HG02943 (cell line): ENCODE measurements around the gene CD151.

Experiments
- ATAC-seq: cut with Tn5 transposase; IDR thresholded peaks from one replicate; pipeline ENCODE4 v1.9.1; 2021; ENCODE audit warnings: mild to moderate bottlenecking, low read depth, moderate library complexity; ENCODE audit not compliant: unreplicated experiment

The CD151 gene

DNA sequence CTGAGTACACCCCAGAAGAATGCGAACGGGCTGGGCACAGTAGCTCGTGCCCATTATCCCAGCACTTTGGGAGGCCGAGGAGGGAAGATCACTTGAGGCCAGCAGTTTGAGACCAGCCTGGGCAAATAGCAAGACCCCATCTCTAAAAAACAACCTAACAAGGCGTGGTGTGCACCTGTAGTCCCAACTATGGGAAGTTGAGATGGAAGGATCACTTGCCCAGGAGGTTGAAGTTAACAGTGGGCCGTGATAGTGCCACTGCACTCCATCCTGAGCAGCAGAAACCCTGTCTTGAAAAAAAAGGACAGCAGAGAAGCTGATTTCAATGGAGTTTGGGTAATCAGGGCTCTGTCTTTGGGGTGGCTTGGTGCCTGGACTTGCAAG lies 19.7 kb upstream of the CD151 start:
- no peak for ATAC-seq

DNA sequence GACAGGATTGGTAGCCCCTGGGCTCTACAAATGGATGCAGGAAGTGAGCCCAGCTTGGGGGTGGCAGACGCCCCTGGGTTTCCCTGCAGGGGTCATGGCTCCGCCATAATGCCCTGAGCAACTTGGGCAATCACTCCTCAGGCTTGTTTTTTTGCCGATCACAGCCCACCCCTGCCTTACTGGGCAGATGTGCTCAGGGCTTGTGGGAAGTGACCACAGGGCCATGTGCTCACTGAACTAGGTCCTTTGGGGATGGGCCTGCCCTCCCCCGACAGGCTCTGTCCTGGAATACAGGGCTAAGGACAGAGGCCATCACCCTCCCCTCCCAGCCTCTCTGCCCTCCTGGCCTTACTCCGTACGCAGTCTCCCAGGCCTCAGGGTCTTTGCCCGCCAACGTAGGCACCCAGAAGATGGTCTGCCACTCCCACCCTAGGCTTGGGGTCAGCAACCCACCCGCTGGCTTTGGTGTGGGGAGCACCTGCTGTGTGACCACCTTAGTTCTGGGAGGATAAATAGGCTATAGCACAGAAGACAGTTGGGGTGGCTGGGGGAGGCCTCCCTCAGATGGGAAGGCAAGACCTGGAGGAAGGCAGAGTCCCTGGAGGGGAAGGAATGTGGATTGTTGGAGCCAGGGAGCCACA lies 19.2 kb upstream of the CD151 start:
- no peak for ATAC-seq

DNA sequence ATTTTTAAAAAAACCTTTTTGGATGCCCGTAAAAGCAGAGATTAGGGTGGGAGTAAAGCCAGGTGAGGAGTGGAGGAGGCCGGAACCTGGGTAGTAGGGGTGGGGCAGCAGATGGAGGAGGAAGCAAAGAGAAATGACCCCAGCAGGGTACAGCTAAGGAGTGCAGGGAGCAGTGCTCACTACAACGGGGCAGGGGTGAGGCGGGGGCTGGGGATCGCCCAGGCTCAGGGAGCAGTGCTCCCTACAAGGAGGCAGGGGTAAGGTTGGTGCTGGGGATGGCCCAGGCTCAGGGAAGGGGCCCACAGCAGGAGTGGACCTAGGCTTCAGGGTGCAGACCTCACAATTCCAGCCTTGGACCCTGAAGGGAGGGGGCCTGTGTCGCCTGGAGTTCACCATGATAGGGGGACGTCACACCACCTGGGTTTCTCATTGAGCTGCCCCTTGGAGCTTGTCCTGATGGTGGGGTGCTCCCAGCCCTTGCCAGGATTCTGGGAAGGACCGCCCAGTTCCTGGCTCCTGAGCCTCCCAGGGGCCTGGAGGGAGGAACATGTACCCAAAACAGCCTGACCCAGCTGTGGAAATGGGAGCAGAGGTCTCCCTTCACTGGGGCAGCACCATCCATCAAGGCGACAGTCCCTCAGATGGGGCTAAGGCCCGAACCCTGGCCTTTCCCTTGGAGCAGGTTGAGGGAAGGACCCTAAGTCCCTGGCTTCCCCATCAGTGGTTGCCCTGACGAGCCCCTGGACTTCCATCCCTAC lies 16.9 kb upstream of the CD151 start:
- no peak for ATAC-seq

DNA sequence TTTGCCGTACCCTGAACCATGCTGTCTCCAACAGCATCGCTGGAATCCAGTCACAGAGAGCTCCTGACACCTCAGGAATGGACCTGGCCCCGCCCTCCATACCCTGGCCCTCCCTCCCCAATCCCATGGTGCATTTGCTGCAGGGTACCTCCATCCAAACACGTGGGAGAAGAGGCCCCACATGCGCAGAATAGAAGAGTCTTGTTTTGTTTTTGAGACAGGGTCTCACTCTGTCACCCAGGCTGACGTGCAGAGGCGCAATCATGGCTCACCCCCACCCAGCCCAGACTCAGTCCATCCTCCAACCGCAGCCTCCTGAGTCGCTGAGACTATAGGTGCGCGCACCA lies 16.3 kb upstream of the CD151 start:
- no peak for ATAC-seq

DNA sequence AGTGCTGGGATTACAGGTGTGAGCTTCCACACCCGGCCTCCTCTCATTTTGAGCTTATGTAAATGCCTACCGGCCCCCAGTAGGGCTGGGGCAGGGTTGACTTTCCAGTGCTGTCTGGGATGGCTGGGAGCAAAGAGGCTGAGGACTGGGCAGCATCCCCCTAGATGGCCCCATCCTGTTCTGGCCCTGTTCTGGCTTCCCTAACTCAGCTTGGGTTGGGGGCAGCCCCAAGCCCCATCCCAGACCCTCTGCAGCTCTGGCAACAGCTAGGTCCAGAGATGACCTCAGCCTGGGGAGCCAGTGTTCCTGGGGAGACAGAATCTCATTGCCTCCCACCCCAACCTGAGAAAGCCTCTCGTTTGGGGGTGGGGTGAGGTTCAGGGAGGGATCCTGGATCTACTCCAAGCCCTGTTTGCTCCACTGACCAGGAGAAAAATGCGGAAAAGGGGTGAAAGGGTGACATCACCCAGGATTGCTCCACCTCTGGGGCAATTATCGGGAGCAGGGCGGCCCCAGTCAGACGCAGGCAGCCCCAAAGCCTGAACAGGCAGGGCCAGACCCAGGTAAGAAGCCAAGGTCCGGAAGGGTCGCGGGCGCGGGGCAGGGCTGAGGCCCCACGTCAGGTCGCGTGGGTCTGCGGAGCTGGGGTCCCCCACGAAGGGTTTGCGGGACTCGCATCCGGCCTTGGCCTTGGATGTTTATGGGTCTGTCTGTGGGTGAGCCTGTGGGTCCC lies 14.2 kb upstream of the CD151 start, which contains the start of gene PNPLA2:
TSS of gene PNPLA2 (plus strand) at position 519 of the 733 bp plus-strand sequence. CDS start 805 bp downstream, outside the sequence.
- no peak for ATAC-seq

DNA sequence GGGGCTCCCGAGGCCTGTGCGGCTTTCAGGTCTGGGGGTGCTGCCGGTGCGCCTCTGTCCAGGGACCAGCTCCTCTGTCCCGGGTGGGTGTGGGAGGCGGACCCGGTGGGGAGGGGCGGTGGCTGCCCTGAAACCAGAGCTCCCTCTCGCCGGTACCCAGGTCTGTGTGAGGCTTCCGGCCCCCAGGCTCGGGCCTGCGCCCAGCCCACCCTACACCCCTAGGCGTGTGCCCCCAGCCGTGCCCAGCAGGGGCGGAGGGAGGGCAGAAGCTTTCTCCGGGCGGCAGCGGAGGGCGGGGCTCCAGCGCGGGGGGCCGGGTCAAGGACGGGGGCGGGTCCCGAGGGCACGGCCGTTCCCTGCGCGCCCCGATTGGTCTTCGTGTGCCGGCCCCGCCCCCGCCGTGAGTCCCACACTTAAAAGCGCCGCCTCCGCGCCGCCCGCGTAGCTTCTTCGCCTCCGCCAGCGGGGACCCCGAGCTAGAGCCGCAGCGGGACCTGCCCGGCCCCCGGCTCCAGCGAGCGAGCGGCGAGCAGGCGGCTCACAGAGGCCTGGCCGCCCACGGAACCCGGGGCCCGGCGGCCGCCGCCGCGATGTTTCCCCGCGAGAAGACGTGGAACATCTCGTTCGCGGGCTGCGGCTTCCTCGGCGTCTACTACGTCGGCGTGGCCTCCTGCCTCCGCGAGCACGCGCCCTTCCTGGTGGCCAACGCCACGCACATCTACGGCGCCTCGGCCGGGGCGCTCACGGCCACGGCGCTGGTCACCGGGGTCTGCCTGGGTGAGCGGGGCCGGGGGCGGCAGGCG lies 13.4 kb upstream of the CD151 start:
- peak; percentile 56 for ATAC-seq

DNA sequence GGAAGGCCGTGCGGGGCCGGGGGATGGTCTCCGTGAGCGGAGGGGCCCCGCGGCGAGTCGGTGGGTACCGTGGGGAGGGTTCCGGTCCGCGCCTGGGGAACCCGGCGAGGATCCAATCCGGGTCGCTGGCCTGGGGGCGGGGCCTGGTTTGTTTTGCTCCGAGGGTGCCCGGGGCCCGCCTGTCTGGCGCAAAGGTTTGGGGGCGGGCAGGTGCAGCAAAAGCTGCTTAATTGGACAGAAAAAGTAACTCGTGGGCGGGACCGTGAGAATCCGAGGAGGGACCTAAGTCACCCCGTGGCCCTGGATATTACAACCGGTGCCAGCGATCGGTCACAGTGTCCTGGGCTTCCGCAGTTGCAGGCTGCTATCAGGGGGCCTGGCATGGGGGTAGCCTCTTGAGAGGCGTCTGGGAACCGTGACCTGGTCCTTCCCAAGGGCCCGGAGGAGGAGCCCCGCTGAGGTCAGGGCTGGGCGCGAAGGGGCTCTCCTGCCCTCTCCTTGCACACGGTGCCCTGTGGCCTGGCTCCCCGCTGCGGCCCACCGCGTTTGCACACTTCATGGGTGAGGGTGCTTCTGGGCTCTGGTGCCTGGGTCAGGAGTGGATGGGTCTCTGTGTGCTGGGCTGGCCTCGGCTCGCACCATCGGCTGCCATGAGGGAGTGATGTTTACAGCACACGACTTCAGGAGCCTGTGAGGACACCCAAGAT lies 12.7 kb upstream of the CD151 start:
- ATAC-seq: peak; percentile 53

DNA sequence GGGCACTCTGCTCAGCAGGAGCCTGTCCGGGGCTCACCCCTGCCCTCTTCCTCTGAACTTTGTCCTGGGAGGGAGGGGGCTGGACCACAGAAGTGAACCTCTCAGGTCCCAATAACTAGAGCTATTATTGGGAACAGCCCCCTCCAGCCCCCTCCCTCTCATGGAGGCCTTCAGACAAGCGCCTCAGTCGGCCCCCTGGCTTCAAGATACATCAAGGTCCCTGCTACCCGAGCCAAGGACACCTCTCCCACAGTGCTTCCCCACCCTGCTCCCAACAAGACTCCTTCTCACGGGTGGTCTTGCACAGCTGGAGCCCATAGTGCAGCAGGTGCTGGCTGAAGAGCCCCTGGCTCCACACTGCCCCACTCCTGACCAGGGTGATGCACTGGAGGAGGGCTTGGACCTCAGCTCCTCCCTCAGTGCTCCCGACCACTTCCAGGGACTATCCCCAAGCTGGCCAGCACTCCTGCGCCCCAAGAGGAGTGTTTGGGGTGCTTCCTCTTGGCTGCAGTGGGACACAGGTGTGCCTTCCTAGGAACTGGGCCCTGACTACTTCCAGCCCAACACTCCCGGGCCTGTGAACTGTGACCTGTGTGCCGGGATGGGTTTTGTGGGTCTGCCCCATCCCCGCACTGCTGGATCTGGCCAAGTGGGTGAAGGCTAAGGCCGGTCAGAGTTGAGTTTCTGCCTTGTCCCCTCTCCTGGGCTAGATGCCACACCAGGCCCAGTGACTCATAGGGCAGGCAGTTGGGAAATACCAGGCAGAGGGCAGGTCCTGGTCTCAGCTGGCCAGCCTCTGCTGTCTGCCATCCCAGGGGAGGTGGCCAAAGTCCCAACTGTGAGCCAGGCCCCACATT lies 11.9 kb upstream of the CD151 start:
- no peak for ATAC-seq

DNA sequence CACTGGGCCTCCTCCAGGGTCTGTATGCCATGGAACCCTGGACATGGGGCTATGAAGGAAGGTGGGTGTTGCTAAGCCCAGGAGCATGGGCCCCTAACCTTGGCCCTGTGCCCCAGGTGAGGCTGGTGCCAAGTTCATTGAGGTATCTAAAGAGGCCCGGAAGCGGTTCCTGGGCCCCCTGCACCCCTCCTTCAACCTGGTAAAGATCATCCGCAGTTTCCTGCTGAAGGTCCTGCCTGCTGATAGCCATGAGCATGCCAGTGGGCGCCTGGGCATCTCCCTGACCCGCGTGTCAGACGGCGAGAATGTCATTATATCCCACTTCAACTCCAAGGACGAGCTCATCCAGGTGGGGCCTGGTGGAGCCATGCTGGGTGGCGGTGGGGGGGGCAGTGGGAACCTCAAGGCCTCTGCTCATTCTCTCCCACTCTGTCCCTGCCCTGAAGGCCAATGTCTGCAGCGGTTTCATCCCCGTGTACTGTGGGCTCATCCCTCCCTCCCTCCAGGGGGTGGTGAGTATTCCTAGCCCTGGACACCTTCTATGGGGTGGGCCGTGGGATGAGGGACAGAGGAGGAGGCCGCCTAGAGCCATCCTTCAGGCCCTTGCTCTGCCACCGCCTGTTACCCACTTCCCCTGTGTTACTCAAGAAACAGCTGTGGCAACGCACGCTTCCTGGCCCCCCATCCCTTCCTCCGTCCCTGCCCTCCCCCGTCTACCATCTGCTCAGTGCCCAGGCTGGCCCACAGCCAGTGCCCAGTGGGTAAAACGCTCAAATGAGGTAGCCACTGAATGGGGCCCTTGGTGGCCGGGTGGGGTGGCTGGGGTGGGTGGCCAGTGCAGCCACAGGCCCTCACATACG lies 11.0 kb upstream of the CD151 start:
- no peak for ATAC-seq

DNA sequence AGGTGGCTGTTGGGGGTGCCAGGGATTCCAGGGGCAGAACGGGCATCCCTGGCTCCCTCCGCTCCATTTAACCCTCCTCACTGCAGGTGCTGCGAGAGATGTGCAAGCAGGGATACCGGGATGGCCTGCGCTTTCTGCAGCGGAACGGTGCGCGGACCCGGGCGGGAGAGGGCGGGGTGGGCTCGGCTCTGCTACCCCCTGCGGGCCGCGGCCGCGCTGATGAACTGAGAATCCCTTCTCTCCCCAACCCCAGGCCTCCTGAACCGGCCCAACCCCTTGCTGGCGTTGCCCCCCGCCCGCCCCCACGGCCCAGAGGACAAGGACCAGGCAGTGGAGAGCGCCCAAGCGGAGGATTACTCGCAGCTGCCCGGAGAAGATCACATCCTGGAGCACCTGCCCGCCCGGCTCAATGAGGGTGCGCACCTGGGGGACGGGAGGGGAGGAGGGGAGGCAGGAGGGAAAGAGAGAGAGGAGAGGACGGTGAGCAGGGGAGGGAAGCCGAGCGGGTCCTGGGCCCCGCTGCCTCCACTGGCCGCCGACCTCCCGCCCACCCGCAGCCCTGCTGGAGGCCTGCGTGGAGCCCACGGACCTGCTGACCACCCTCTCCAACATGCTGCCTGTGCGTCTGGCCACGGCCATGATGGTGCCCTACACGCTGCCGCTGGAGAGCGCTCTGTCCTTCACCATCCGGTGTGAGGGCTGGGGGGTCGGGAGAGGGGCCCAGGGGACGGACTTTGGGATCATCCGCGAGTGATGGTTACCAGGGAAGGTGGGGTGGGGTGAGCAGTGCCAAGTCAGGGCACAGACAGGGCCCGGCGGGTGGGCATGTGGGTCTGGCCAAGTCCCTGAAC lies 9.1 kb upstream of the CD151 start:
- no peak for ATAC-seq

DNA sequence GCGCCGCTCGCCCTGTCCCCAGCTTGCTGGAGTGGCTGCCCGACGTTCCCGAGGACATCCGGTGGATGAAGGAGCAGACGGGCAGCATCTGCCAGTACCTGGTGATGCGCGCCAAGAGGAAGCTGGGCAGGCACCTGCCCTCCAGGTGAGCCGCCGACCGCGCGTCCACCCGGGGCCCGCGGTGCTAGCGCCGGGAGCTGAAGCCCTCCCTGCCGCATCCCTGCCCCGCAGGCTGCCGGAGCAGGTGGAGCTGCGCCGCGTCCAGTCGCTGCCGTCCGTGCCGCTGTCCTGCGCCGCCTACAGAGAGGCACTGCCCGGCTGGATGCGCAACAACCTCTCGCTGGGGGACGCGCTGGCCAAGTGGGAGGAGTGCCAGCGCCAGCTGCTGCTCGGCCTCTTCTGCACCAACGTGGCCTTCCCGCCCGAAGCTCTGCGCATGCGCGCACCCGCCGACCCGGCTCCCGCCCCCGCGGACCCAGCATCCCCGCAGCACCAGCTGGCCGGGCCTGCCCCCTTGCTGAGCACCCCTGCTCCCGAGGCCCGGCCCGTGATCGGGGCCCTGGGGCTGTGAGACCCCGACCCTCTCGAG lies 8.4 kb upstream of the CD151 start:
- no peak for ATAC-seq

DNA sequence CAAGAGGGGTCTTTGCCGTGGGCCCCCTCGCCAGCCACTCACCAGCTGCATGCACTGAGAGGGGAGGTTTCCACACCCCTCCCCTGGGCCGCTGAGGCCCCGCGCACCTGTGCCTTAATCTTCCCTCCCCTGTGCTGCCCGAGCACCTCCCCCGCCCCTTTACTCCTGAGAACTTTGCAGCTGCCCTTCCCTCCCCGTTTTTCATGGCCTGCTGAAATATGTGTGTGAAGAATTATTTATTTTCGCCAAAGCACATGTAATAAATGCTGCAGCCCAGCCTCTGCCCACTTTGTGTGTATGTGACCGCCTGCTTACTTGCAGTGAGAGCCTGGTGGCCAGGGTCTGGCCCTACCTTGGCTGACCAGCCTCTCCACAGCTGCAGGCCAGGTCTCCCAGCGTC lies 7.8 kb upstream of the CD151 start:
- ATAC-seq: no peak

DNA sequence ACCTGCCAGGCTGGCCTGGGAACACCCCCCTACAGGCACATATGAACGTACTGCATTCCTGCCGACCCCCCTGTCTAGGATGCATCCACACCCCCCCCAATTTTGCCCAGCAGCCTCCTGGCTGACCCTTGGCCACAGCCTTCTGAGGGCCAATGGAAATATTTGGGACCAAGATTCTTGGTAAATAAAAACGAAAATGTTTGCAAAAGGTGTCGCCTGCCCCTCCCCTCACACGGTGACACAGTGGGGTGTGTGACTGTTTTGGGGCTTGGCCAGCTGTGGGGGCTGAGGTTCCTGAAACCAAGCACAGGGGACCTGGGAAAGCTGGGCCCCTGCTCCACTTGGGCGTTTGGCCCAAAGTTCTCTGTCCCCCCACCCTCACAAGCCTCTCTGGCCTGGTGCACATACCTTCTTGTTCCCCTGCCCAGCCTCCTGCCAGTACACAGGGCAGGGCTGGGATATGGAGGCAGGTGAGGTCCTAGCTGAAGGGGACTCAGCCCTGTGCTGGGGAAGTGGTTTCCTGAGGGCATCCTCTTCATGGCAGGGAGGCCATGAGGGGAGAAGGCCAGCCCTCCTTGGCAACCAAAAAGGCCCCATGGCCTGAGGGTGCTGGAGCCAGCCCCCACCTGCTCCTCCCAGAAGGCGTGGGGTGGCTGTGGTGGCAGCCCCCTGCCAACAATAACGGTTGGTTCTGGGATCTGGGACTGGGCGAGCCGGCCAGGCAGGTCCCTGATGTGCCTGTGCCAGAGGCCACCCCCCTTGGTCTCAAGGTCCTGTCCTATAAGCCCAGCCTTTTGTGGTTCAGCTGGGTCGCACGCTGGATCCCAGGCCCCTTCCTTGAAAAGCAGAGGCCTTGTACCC lies 7.2 kb upstream of the CD151 start:
- no peak for ATAC-seq

DNA sequence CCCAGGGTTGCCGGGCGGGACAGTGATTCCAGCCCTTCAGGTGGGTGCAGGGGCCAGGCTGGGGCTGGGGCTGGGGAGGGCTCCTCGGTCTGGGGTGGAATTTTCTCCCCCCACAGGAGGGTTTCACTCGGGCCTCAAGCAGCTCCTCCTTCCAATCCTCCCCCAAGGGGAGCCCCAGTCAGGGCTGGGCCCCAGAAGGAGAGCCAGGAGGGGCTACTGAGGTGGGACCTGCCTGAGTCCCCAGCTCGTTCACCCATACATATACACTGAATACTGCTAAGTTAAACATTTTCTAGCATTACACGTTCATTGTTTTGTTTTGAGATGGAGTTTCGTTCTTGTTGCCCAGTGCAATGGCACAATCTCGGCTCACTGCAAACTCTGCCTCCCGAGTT lies 6.5 kb upstream of the CD151 start:
- ATAC-seq: no peak

DNA sequence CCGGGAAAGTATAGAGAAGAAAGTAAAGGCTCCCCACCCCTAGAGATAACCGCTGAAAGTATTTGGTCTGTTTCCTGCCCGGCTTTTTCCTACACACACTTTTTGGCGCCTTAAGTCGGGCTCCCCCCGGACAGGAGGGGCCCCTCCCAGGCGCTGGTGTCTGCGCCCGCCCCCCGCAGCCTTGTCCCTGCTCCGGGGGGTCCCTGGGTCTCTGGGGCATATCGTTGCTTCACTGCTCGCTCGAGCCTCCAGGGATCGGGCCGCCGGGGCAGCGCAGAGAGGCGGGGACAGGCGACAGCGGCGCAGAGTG lies 6.0 kb upstream of the CD151 start:
- no peak for ATAC-seq

DNA sequence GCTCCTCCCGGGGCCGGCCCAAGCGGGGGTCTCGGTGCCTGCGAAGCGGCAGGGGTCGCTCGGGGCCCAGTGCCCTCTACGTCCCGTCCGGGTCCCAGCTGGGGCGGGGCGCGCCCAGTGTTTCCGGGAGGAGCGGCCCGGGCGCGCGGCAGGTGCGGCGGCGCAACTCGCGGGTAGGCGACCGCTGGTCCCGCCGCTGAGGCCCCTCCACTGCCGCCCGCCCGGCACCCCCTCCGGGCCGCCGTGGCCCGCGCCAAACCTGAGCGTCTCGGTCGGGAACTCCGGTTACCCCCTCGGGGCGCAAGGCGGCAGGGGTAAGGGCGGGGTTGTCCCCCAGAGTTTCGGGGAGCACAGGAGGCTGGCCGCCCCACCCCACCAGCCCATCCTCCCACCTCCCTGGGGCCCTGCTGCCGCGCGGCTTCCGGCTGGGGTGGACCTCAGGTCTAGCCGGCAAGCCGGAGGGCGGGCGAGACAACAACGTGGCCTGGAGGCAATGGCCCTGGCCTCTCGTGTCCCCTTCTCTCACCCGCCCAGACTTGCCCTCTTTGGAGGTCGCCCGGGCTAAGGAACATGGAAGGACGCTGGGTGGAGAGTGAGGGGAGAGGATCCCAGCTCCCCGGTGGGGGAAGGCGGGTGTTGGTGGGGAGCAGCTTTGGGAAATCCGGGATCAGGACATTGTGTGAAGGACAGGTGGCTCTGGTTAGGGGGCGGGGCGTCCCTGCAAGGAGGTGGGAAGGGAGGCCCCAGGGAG lies 5.4 kb upstream of the CD151 start:
- ATAC-seq: no peak
